OCI-LY1 (cell line): Measurements from ENCODE around the gene TIMM23.

Source experiments
- CTCF ChIP-seq: fragments of 200-600 bp; sonication (generic), shearing (Covaris generic); IDR thresholded peaks from 2 replicates; pipeline ENCODE4 v1.5.1; 2017; ENCODE audit warnings: mild to moderate bottlenecking, antibody characterized with exemption, low read length, moderate library complexity, mixed read lengths
- EZH2 ChIP-seq: fragments of 200-600 bp; sonication (generic), shearing (Covaris generic); IDR thresholded peaks from 2 replicates; pipeline ENCODE4 v1.8.0; 2017; ENCODE audit warnings: borderline replicate concordance, mixed run types, mild to moderate bottlenecking, antibody characterized with exemption, low read length, moderate library complexity, mixed read lengths

GRCh38 chr10:46033602-46034011 is 61.3 kb downstream of the TIMM23 start:
- TF ChIP-seq EZH2 (no peak), CTCF (no peak)
